MG63 (cell line): ENCODE measurements around the gene CAND2. TPM values are rescaled to one million over a fixed set of nuclear protein-coding genes. Genes with fewer than 3 reads are reported as not detected.
A peak's percentile ranks its signal among the peaks of the same experiment; 100 is the strongest.

Source experiments
- DNase-seq: peaks from one replicate; pipeline ENCODE4 v3.0.0-alpha.2; 2020
- H3K27me3 ChIP-seq: fragments of 250-450 bp; sonication (Bioruptor Pico); 2 replicates; pipeline ENCODE4 v1.5.1; 2020; ENCODE audit warnings: mild to moderate bottlenecking, moderate library complexity
- H3K36me3 ChIP-seq: fragments of 250-450 bp; sonication (Bioruptor Pico); 2 replicates; pipeline ENCODE4 v1.5.1; 2020; ENCODE audit warnings: mild to moderate bottlenecking, moderate library complexity
- H3K4me3 ChIP-seq: fragments of 250-450 bp; sonication (Bioruptor Pico); 2 replicates; pipeline ENCODE4 v1.5.1; 2020; ENCODE audit warnings: mild to moderate bottlenecking, moderate library complexity
- H3K9me3 ChIP-seq: fragments of 250-450 bp; sonication (Bioruptor Pico); 2 replicates; pipeline ENCODE4 v1.5.1; 2020; ENCODE audit warnings: mild to moderate bottlenecking, moderate library complexity
- total RNA-seq: library from RNA; depleted of rRNA; stranded (reverse); fragments of >200 nt; shearing (Covaris generic); gene quantifications from 2 replicates; pipeline ENCODE4 v1.2.3, GENCODE V29; 2014; ENCODE audit warnings: low replicate concordance; rRNA removed

The CAND2 gene
- 0.23 TPM in 1 of 2 replicates, not detected in the other for total RNA-seq

DNA sequence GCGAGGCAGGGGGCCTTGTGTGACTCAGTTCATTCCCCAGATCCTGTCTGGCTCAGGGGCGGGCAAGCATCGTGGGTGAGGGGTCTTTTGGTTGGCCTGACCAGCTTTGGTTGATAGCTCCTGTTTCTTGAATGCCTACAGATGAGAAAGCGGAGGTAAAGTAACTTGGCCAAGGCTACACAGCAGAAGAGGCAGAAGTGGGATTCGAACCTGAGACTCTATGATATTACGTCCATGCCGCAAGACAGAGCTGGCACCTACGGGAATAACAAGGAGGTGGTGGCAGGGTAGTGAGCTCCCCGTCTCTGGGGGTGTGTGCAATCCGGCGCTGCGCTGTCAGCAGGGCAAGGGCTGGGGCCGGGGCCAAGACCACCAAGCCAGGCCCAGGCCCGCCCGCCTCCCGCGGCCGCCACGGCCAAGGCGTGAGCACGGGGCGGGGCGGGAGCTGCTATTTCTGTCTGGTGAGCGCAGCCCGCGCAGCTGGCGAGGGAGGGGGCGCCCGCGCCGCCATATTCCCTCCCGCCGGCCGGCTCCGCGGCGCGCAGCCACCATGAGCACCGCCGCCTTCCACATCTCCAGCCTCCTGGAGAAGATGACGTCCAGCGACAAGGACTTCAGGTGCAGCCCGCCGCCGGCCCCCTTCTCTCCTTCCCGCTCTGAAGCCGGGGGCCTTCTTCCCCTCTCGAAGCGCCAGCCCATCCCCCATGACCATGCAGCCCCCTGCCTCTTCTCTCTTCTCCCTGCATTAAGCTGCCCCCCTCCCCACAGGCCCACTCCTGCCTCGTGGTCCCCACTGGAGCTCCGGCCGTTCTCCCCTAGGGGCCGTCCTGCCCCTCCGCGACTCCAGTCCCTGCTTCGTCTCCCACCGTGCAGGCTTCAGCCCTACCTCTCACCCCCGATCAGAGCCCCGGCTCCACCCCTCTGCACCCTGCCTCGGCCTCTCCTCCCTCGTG is at the start of gene CAND2:
TSS of gene CAND2 (plus strand) at position 510 of the 953 bp plus-strand sequence. CDS start at position 551, 41 bp downstream.
- H3K9me3 ChIP-seq: no peaks in the 10 kb centered on the region
- no peaks in the 10 kb centered on the region for H3K27me3 ChIP-seq
- no peaks in the 10 kb centered on the region for H3K36me3 ChIP-seq
- DNase-seq: peak; percentile 47
- peak within 1 kb of the TSS; percentile 37 for H3K4me3 ChIP-seq

DNA sequence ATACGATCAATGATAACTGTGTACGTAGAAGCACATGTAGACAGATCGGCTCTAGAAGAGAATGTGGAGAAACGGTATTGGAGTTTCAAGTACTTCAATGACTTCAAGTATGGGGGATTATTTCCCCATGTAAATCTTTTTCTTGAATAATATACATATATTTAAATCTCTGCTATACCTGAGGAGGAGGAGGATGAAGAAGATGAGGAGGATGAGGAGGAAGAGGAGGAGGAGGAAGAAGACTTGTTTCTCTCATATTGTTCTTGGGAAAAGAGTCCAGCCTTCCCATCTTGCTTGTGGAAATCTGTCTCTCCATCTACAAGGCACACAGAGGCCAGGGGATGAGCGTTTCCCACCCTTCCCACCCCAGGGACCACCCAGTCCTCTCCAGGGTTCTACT is 48.0 kb upstream of the CAND2 start:
- no peaks in the 10 kb centered on the region for H3K27me3 ChIP-seq
- no peak overlapping the region for H3K4me3 ChIP-seq
- no peaks in the 10 kb centered on the region for H3K9me3 ChIP-seq
- no peaks in the 10 kb centered on the region for H3K36me3 ChIP-seq
- no peak for DNase-seq

- peak; percentile 66 for DNase-seq
- no peak overlapping the region for H3K4me3 ChIP-seq
- no peaks in the 10 kb centered on the region for H3K36me3 ChIP-seq
- H3K27me3 ChIP-seq: no peaks in the 10 kb centered on the region
- no peaks in the 10 kb centered on the region for H3K9me3 ChIP-seq
Observed at GRCh38 chr3:12750223-12750622, 46.3 kb upstream of the CAND2 start.

DNA sequence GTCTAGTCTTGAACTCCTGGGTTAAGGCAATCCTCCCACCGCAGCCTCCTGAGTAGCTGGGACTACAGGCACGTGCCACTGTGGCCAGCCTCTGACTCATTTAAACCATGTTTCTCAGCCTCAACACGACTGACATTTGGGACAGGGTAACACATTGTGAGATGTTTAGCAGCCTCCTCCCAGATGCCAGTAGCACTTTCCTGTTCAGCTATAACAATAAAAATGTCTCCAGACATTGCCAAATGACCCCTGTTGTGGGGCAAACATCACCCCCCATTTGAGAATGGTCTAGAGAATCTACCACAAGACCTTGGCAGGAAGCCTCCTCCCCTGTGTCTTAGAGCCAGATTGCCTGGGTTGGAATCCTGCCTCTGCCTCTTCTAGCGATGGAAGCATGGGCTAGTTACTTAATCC is 45.8 kb upstream of the CAND2 start:
- no peaks in the 10 kb centered on the region for H3K9me3 ChIP-seq
- H3K36me3 ChIP-seq: no peaks in the 10 kb centered on the region
- H3K4me3 ChIP-seq: no peak overlapping the region
- H3K27me3 ChIP-seq: no peaks in the 10 kb centered on the region
- DNase-seq: peak; percentile 71

- Histone ChIP-seq H3K27me3 (no peaks in the 10 kb centered on the region), H3K9me3 (no peaks in the 10 kb centered on the region), H3K4me3 (no peak overlapping the region), H3K36me3 (no peaks in the 10 kb centered on the region)
- no peak for DNase-seq
Observed at GRCh38 chr3:12751571-12751970, 44.9 kb upstream of the CAND2 start.

DNA sequence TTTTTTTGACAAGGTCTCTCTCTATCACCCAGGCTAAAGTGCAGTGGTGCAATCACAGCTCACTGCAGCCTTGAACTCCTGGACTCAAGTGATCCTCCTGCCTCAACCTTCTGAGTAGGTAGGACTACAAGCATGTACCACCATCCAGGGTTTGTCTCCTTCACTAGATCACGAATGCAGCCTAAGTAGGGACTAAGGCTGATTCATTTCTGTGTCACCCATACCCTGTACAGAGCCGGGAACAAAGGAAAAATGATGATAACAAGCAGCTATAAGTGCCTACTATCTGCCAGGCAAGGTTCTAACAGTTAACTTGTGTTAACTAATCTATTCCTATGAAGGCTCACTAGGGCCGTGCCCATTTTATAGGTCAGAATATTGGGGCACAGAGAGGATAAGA is 44.4 kb upstream of the CAND2 start:
- no peaks in the 10 kb centered on the region for H3K27me3 ChIP-seq
- no peak overlapping the region for H3K4me3 ChIP-seq
- DNase-seq: no peak
- H3K9me3 ChIP-seq: no peaks in the 10 kb centered on the region
- H3K36me3 ChIP-seq: no peaks in the 10 kb centered on the region

- Histone ChIP-seq H3K4me3 (no peak overlapping the region), H3K27me3 (no peaks in the 10 kb centered on the region), H3K9me3 (no peaks in the 10 kb centered on the region), H3K36me3 (no peaks in the 10 kb centered on the region)
- DNase-seq: no peak
Observed at GRCh38 chr3:12752809-12753208, 43.7 kb upstream of the CAND2 start.

DNA sequence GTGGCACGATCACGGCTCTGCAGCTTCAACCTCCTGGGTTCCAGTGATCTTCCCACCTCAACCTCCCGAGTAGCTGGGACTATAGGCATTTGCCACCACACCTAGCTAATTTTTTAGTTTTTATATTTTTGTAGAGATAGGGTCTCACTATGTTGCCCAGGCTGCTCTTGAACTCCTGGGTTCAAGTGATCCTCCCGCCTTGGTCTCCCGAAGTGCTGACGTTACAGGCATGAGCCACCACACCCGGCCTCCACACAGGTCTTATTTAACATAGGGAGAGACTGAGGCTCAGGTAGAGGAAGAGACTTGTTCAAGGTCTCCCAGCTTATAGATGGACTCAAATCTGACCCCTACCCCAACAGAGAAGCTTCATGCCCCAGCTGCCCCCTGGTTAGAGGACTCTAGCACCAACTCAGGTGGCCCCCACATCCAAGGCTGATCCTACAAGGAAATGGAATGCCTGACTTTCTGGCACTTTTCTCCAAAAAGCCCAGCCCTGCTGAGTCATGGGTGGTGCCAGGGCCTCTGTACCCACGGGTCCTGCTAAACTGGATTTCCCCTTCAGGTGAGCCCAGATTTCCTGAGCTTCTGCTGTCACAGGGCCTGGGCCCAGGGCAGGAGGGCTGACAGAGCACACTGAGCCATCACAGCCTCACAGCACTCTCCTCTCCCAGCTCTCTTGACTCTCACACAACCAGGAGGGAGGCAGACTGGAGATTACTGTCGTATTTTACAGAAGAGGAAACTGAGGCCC is 43.0 kb upstream of the CAND2 start:
- H3K4me3 ChIP-seq: no peak overlapping the region
- H3K36me3 ChIP-seq: no peaks in the 10 kb centered on the region
- H3K9me3 ChIP-seq: no peaks in the 10 kb centered on the region
- no peaks in the 10 kb centered on the region for H3K27me3 ChIP-seq
- DNase-seq: peak; percentile 11

DNA sequence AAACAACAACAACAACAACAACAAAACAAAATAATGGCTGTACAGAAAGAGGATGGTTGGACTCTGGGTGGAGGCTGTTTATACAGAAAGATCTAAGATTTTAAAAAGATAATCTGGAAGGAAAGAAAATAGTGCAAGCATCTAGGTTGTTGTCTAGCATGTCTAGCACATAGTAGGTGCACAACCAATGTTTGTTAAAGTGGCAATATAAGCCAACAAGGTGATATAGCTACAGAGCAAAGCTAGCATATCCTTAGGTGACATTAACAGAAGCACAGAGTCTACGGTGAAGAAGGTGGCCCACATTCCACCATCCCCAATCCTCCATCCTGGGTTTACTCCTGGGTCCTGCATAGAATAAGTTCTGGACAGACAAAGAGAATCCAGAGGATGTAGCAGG is 42.2 kb upstream of the CAND2 start:
- DNase-seq: no peak
- H3K36me3 ChIP-seq: no peaks in the 10 kb centered on the region
- H3K27me3 ChIP-seq: no peaks in the 10 kb centered on the region
- H3K9me3 ChIP-seq: no peaks in the 10 kb centered on the region
- H3K4me3 ChIP-seq: no peak overlapping the region

GRCh38 chr3:12755754-12756153 is 40.7 kb upstream of the CAND2 start:
- no peaks in the 10 kb centered on the region for H3K27me3 ChIP-seq
- no peaks in the 10 kb centered on the region for H3K9me3 ChIP-seq
- DNase-seq: no peak
- no peaks in the 10 kb centered on the region for H3K36me3 ChIP-seq
- no peak overlapping the region for H3K4me3 ChIP-seq

- Histone ChIP-seq H3K27me3 (no peaks in the 10 kb centered on the region), H3K9me3 (no peaks in the 10 kb centered on the region)
Observed at GRCh38 chr3:12756175-12756574, 40.3 kb upstream of the CAND2 start.

DNA sequence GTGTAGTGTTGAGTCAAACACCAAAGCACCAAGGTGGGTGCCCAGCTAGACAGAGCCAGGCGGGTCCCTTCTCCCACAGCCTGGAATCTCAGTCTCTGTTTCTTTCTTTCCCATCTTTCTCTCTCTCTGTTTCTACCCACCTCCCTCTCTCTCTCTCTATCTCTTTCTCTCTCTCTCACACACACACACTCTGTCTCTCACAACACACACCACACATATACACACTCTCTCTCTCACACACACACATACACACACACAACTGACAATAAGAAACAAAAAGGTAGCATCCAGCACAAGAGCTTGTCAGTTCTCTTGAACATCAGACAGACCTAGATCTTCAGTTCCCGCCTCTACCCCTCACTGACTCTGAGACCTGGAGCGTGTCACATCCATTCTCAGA is 39.8 kb upstream of the CAND2 start:
- no peak overlapping the region for H3K4me3 ChIP-seq
- no peaks in the 10 kb centered on the region for H3K9me3 ChIP-seq
- no peak for DNase-seq
- no peaks in the 10 kb centered on the region for H3K36me3 ChIP-seq
- no peaks in the 10 kb centered on the region for H3K27me3 ChIP-seq

More at GRCh38 chr3:12756175-12756574, 40.3 kb upstream of the CAND2 start:
- DNase-seq: no peak
- no peak overlapping the region for H3K4me3 ChIP-seq
- no peaks in the 10 kb centered on the region for H3K36me3 ChIP-seq

DNA sequence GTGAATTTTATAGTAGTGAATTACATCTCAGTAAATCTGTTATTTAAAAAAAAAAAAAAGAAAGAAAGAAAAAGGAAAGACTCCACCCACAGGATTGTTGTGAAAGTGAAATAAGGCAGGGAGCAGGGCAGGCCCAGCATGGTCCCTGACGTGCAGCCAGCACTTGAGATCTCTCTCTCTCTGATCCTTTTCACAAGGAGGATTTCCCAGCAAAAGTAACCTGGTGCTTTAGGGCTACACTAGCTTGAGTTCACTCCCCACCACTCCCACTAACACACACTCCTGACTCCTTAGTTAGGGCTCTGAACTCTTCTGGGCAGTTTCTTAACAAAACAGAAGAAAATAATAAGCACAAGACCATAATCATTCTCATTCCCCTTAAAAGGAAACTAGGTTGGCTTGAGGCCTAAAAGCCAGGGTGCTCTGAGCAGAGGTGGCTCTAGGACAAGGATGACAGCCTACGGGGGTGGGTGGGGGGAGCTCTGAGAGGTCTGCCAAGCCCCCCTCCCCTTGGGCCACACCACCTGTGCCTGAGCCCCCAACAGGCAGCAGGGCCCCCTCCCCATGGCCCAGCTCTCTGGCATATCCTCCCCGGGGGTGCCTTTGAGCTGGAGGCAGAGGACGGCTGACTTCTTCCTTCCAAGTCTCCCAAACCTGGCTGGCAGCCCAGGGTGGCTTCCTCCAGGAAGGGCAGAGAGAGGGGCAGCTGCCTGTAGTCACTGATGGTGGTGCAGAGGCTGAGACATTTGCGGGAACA is 38.3 kb upstream of the CAND2 start:
- H3K4me3 ChIP-seq: no peak overlapping the region
- H3K9me3 ChIP-seq: no peaks in the 10 kb centered on the region
- no peaks in the 10 kb centered on the region for H3K36me3 ChIP-seq
- DNase-seq: peak; percentile 67
- H3K27me3 ChIP-seq: no peaks in the 10 kb centered on the region

GRCh38 chr3:12759097-12759679 is 37.3 kb upstream of the CAND2 start, which contains the start of gene TMEM40:
TMEM40 (minus strand) TSS chr3:12759259; CDS start chr3:12749832, 9,427 bp downstream.
- DNase-seq: no peak
- no peaks in the 10 kb centered on the region for H3K36me3 ChIP-seq
- H3K9me3 ChIP-seq: no peaks in the 10 kb centered on the region
- H3K4me3 ChIP-seq: no peak within 1 kb of the TSS
- H3K27me3 ChIP-seq: no peaks in the 10 kb centered on the region

DNA sequence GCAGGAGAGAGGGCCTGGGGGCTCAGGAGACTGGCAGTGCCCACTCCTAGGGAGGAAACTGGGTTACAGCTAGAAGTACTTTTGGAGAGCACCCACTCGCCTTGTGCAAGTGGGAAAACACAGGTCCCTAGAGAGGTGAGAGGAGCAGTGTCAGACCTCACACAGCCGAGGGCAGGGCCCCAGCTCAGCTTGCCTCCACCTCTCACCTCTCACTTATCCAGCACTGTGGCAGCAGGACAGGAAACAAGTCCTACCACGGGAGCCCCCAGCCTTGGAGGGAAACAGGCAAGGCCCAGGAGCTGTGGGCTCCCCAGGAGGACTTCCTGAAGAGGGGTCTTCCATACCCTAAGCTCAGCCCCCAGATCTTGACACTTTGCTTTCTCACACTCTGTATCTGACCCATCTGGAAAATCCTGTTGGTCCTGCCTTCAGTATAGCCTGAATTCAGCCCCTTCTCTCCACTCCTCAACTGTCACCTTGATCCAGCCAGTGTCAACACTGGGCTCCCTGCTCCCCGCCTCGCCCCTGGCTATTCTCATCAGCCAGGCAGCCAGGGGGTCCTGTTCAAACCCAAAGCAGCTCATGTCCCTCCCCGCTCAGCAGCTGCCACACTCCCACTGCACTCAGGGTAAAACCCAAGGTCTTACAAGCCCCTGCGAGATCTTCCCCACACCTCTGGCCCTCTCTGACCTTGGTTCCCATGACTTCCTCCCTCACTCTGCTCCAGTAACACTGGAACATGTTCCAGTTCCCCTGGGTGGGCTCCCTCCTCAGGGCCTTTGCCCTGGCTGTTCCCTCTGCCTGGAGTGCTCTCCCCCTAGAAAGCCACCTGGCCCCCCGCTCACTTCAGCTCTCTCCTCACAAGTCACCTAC is 36.6 kb upstream of the CAND2 start:
- no peaks in the 10 kb centered on the region for H3K27me3 ChIP-seq
- H3K9me3 ChIP-seq: no peaks in the 10 kb centered on the region
- no peaks in the 10 kb centered on the region for H3K36me3 ChIP-seq
- H3K4me3 ChIP-seq: no peak overlapping the region
- no peak for DNase-seq
